GM19023 (cell line): ENCODE results near the gene VPS39.

ENCODE experiments used
- ATAC-seq: cut with Tn5 transposase; IDR thresholded peaks from one replicate; pipeline ENCODE4 v1.9.1; 2021; ENCODE audit warnings: mild to moderate bottlenecking, moderate library complexity; ENCODE audit not compliant: unreplicated experiment

Gene VPS39

GRCh38 chr15:42202653-42203052, 5.5 kb downstream of the VPS39 start:
- no peak for ATAC-seq

- ATAC-seq = no peak
Observed at GRCh38 chr15:42201801-42202200, 6.3 kb downstream of the VPS39 start.

DNA sequence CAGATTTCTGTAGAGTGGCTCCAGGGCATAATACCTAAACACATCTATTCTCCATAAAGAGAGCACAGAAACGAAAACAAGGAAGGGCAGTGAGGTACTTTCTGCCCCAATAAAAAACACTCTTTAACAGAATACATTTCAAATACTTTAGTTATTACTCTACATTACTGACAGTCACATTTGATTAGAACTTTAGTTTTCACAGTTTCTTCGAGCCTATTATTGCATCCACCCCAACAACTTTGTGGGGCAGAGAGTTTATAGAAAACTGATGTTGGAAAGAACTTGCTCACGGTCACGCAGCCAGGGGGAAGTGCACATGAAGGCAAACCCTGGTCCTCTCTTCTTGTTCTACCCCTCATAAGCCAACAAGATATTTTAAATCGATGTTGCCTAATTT, 9.0 kb downstream of the VPS39 start:
- no peak for ATAC-seq

DNA sequence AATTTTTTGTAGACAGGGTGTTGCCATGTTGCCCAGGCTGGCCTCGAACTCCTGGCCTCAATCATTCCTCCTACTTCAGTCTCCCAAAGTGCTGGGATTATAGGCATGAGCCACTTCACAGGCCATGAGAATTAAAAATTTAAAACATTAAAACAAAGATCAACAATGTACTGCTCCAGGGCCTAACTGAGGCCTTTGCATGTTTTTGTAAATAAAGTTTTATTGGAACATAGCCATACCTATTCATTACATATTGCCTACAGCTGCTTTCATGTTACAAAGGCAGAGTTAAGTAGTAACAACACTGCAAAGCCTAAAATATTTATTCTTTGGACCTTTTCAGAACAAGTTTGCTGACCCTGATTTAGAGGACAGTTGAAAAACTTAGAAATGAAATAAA, 9.6 kb downstream of the VPS39 start:
- ATAC-seq = no peak

GRCh38 chr15:42194513-42194912, 13.6 kb downstream of the VPS39 start:
- no peak for ATAC-seq

- no peak for ATAC-seq
Observed at GRCh38 chr15:42193383-42193782, 14.7 kb downstream of the VPS39 start.

DNA sequence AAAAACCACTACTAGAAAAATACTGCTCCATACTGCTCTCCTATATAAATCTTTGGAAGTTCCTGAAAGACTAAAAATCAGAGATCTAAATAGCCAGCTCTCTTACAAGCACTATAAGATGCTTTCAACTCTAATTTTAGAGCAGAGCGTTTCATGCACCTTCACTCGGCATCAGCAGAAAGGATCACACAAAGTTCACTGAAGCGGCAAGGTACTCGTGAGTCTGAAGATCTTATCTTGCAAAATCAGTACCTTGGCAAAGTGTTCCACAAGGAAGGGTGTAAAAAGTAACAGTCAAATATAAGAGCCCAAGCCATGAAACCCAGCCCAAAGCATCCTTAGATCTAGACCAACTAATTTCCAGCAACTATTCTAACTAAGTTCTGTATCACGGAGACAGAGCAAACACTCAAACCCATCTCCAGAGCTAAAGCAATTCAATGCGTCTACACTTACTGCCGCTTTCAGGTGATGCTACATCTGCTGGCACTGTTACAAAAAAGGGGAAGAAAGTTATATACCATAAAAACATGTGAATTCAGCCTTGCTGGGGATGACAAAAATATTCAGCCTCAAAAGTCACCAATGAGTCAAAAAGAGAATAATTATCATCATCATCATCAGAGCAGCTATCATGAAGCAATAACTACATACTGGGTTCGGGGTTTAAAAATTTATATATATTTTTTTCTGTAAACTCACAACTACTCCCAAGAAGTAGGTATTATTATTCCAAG, 16.3 kb downstream of the VPS39 start:
- ATAC-seq = no peak

GRCh38 chr15:42190370-42190769, 17.7 kb downstream of the VPS39 start:
- ATAC-seq = no peak

- ATAC-seq = no peak
Observed at GRCh38 chr15:42185801-42186200, 22.3 kb downstream of the VPS39 start.

DNA sequence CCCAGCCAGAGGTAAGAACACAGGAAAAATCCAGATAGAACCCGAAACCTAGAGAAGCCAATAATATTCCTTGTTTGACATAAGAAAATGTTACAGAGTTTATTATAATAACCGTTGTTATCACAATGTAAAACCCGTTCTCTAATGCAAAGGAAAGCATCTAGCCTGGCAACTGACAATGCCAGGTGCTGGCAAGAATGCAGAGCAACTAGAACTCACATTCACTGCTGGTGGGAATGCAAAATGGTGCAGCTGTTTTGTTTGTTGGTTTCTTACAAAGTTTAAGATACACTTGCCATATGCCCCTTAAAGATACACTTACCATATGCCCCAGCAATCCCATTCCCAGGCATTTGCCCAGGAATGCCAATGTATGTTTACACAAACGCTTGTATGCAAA, 23.4 kb downstream of the VPS39 start:
- no peak for ATAC-seq

GRCh38 chr15:42184296-42184695, 23.8 kb downstream of the VPS39 start:
- no peak for ATAC-seq

DNA sequence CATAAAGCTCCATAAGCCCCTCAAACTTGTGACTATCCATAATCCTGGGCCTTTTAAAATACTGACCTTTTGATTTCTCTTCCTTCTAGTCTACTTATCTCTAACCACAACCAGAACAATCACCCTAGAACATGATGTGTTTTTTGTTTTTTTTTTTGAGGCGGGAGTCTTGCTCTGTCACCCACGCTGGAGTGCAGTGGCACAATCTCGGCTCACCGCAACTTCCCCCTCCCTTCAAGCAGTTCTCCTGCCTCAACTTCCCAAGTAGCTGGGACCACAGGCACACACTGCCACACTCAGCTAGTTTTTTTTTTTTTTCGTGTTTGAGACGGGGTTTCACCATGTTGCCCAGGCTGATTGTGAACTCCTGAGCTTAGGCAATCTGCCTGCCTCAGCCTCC, 25.1 kb downstream of the VPS39 start:
- no peak for ATAC-seq

- no peak for ATAC-seq
Observed at GRCh38 chr15:42182328-42182886, 25.7 kb downstream of the VPS39 start.

- no peak for ATAC-seq
Observed at GRCh38 chr15:42178056-42178455, 30.0 kb downstream of the VPS39 start.

GRCh38 chr15:42175671-42176070, 32.4 kb downstream of the VPS39 start:
- no peak for ATAC-seq

- ATAC-seq = no peak
Observed at GRCh38 chr15:42172475-42172874, 35.6 kb downstream of the VPS39 start.

GRCh38 chr15:42171795-42172194, 36.3 kb downstream of the VPS39 start:
- no peak for ATAC-seq

GRCh38 chr15:42171122-42171521, 37.0 kb downstream of the VPS39 start:
- no peak for ATAC-seq

DNA sequence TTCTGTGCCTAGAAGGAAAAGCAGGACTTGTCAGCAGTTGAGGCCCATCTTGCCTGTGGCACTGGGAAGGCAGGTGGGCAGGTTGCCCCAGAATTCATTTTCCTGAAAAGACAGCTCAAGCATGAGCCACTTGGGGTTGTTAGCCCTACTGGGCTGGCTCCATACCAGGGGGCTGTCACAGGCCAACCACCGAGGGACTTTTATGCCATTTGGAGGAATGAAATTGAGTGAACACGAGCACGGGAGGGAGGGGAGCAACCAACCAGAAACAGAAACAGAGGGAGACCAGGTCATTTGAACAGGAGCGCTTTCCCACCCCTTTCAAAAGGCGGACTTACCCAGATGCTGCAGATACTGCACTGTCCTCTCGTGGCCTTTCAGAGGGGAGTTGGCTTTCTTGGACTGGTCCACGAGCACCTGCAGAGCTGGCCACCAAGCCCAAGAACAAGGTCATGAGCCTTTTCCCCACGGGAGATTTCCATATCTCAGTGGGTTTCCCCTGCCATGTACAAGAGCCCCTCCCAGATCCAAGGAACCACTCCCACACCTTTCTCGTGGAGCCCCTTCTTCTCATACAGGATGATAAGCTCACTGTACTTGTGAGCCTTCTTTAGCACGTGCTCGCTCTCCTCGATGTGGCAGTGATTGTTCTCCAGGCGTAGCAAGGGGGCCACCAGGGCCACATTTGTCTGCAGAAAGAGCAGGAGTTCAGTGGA, 41.7 kb downstream of the VPS39 start:
- ATAC-seq = no peak

DNA sequence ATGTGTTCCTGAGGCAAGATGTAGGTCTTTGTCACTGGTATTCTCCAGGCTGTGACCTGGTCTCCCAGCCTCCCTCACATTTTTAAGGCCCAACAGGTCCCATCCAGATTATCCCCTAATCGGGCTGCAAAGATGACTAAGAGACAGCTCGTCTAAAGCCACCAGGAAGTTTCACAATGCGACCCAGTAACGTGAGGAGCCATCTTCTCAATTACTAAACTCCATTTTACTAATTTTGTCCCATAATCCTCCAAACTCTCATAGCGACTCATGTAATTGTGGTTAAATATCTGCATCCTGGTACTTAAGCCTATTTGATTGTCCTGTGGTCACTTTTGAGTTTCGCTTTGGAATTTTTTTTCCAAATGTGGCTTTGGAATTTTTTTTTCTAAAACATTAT, 43.0 kb downstream of the VPS39 start:
- no peak for ATAC-seq

DNA sequence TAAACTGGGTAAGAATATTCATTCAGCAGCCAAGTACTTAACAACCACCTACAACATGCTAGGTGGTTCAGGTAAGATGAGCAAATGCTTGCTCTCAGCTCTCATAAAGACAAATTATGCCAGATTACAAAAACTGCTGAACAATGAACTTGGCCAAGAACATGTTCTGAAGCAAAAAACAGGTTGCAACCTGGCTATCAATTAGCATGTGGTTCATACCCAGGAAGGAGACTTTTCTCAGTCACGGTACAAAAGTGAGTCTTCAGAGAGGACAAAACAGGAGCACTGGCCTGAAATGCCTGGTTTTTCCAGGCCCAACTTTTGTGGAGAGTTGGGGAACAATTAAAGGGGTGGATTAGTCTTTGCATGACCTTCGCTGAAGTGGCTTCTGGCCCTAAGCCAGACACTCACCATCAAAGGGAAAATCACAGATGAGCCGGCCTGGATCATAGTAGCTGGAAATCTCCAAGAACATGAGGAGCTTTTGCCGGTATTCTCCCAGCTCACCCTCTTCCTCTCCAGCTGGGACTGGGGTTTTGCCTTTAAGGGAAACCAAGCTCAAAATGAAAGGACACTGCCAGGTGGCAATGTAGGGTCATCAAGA, 44.1 kb downstream of the VPS39 start:
- no peak for ATAC-seq

- ATAC-seq = no peak
Observed at GRCh38 chr15:42163291-42163690, 44.8 kb downstream of the VPS39 start.
